ENCODE measurements around the gene ZNF622.
A peak's percentile ranks its signal among the peaks of the same experiment; 100 is the strongest.
"Not testable (repeated sequence)": the region's sequence is repeated elsewhere in the genome, so short reads cannot be mapped to it uniquely, and the experiment has no call there.

ZNF622 gene

DNA sequence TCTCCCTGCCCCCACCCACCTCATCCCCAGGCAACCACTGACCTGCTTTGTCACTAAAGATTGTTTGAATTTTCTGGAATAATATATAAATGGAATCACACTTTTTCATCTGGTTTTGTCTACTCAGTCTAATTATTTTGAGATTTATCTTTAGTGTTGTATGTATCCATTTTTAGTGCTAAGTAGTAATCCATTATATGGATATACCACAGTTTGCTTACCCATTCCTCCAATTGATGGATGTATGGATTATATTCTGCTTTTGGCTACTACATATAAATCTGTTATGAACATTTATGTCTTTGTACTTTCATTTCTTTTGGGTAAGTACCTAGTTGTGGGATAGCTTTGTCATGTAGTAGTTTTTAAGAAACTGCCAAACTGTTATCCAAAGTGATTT is 14.5 kb upstream of the ZNF622 start:
- DNase-seq: no peak

DNA sequence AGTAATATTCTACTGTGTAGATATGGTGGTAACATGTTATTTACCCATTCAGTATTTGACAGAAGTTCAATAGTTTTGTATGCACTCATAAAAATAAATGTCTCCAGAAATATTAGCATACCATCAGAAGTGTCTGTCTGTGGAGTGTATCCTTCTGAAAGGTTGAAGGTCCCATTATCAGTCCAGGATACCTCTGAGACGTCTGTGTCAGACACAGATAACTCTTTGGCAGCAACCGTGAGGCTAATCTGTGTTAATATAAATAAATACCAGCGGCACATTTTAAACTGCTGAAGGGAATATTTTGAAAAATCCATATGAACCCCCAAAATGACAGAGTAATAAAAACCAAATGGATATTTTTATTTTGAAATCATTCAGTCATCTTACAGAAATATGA is 11.9 kb upstream of the ZNF622 start:
- DNase-seq: no peak

DNA sequence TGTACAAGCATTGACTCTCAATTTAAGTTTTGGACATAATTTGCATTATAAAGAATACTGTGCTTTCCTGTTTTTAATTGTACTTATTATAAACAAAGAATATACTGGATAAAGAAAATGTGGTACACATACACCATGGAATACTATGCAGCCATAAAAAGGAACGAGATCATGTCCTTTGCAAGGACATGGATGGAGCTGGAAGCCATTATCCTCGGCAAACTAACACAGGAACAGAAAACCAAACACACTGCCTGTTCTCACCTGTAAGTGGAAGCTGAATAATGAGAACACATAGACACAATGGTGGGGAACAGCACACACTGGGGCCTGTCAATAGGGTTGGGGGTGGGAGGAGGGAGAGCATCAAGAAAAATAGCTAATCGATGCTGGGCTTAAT is 10.8 kb upstream of the ZNF622 start:
- DNase-seq: not testable (repeated sequence)

DNA sequence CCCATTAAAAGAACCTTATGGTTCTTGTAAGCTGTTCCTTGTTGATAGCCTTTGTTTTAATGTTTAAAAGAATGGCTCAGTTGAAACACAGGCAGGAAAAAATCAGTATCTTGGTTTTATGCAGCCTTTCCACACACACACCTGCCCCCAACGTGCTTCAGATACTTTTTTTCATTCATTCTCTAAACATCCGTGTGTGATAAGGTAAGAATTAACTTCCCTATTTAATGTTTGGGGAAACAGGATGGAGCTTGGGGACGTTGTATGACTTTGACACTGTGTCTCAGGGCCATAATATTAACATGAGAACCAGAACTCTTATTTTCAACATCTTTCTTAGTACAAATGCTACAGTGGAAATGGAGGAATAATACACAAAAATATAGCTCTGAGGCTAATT is 5.8 kb upstream of the ZNF622 start:
- no peak for DNase-seq

DNA sequence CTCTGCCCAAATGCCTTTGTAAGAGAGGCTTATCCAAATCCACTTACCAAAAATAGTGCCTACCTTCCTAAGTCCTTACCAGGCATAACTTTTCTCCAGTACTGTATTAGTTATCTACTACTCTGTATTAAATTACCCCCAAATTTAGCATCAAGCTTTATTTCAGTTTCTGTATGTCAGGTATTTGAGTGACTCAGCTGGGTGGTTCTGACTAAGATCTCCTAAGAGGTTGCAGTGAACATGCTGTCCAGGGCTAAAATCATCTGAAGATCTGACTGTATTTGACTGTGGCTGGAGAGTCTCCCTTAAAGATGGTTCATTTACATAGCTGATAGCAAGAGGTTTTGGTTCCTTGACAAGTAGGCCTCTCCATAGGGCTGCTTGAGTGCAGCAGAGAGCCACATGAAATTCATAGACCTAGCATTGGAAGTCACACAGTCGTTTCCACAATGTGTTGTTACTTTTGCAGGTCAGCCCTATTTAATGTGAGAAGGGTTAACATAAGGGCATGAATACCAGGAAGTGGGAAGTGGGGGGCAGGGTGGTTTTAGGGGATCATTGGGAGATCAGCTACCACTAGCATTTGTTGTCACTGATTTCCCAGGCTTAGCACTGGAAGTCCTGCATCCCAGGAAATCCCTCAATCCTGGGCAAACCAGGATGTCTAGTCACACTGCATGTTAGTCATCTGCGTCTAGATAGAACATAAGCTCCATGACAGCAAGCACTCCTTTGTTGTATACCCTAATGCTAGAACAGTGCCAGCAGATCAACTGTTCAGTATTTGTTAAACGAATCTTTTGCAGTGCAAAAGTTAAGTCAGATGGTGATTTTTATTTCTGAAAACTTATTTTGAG is 2.0 kb upstream of the ZNF622 start:
- no peak for DNase-seq

DNA sequence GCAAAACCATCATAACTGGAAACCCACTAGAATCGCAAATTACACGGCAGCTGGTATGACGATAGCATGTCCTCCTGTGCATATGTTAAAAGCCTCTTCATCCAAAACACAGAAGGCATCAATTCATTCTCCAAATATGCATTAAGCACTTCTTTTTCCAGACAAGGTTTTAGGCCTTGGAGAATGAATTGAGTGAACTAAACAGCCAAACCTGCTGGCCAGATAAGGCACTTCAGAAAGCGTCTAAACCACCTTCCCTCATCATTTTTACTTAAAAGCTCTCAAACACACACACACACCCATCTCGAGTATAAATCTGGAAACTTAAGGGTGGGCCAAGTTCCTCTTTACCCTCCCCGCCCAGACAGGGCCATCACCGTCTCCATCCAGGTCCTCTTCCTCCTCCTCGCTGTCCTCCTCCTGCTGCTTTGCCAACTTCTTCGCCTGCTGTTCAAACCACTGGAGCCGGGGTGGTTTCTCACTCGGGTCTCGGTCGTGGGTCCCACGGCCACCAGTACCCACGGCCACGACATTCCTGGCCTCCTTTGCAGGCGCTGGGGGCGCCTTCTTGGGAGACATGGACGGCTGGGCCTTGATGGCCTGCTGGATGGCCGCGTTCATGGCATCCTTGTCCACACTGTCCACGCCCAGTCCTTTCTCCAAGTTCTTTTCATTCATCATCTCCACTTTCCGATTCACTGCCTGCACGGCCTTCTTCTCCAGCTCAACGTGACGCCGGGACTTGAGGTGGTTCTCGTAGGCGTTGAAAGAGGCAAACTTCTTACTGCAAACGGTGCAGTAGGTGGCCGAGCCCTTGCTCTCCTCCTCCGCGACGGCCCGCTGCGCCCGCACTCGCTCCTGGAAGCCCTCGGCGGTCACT is 696 bp downstream of the ZNF622 start:
- no peak for DNase-seq

DNA sequence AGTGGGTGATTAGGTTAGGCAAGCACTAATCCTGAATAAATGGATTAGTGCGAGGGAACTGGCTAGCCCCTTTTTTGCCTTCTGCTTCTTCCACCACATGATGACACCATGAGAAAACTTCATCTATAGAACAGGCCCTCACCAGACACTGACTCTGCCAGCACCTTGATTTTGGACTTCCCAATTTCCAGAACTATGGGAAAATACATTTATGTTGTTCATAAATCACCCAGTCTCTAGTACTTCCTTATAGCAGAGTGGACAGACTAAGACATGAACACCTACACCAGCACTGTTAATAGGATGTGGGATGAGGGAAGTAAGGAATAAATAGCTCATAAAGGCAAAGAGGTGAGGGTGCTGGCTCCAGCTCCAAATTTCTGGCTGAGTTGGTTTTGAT is 1.4 kb downstream of the ZNF622 start:
- no peak for DNase-seq

DNA sequence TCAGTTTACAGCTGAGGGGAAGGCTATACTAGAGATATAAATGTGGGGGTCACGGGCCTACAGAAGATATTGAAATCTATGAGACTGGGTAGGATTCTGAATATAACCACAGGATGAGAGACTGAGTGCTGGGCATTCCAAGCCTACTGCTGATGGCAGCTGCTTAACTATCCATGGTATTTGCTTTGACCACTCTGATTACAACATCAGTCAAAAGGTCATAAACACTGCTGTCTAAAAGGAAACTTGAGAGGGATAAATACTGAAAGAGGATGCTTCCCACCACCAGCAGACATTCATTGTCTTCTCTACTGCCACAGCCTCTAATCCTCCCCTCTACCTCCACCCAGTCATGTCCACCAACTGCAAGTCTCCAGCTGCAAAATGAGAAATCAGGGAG is 3.8 kb downstream of the ZNF622 start:
- DNase-seq: no peak

DNA sequence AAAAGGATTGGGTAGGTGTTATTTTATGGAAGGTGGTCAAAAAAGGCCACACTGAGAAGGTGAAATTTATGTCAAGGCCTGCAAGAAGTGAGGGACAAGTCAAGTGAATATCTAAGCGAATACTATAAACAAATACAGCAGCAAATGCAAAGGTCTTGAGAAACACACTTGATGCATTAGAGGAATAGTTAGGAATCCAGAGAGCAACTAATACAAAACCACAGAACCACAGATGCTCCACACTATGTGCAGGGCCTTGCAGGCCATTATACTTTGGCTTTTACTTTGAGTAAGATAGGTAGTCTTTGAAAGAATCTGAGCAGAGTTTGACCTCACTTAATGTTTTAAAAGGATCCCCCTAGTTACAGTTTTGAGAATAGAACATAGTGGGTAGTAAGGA is 4.6 kb downstream of the ZNF622 start:
- no peak for DNase-seq

DNA sequence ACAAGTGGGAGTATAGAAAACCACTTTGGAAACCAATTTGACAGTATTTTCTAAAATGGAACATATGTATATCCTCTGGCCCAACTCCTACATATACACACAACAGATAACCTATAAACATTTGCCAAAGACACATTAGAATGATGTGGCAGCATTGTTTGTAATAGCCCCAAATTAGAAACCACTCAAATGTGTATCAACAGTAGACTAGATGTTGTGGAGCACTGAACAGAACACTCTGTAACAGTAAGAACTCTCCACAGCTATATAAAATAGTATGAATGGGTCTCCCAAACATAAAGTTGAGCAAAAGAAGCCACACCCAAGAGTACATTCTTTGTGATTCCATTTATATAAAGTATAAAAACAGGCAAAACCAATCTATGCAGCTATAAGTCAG is 6.1 kb downstream of the ZNF622 start:
- no peak for DNase-seq

DNA sequence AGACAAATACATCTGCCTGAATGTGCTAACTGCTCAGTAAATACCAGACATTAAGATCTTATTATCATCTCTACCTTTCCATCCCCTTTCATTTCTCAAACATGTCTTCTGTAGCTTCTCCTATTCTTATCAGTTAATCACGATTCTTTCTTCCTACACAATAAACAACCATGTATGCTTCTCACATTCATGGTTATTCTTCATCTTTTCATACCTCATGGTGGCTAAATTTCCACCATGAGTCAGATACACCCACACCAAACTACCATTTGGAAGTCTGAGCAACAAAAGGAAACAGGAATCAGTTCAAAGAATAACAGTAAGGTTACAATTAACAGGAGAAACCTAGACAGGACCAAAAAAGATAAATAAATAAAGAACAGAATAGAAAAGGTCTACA is 7.7 kb downstream of the ZNF622 start:
- no peak for DNase-seq

DNA sequence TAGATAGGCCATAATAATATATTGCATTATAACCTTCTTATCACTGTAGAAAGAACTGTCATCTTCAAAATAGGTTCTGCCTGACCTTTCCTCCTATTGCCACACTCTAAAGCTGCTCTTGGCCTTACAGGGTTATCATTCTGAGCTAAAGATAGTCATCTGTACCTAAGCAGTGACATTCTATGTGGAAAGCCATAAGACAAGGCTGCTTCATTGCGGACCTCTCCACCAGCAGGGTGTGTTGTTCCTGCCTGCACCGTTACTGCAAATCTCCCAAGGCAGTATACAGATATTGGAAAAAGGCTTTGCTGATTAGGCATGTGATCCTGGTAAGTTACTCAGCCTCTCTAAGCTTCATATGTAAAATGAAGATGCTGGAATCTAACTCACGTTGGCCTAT is 8.1 kb downstream of the ZNF622 start:
- DNase-seq: no peak

DNA sequence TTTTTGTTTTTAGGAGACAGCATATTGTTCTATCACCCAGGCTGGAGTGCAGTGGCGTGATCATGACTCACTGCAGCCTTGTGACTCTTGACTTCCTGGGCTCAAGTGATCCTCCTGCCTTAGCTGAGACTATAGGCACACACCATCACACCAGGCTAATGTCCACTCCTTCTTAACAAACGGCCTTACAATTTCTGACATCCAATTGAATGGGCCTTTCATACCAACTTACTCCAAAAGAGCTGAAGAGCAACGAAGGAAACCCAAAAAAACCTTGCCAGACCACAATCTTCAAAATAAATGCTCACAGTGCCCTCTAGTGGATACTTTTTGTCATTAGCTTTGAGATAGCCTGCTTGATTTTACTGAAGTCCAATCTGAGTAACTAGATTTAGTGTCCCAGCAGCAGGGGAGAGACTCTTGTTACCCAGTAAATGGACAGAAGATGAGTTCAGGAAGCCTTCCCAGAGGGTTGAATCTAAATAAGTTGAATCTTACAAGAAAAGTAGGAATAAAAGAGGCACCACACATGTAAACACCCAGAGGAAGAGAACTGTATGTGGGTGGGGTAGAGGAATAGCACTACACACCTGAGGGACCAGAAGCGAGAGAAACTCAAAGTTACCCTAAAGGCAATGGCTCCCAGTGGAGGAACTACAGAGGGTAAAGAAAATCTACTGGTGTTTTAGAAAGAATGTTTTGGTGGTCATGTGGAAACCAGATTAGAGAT is 9.3 kb downstream of the ZNF622 start:
- DNase-seq: peak; percentile 43

DNA sequence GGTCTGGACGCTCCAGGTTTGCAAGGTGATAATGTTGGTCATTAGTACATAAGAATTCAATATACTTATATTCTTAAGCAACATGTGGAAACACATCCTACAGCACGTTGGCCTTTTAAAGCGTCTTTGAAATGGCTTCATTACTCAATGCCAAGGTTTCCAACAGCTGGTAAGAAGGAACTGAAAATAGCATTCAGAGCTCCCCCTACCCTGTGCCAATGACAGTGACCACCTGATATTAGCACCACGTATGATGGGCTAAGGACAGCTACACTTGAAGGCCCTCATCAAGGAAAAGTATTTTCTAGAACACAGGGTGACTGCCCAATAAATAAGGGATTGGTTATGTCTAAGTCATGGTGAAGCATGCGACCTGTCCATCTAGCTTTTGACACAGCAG is 9.9 kb downstream of the ZNF622 start:
- no peak for DNase-seq

DNA sequence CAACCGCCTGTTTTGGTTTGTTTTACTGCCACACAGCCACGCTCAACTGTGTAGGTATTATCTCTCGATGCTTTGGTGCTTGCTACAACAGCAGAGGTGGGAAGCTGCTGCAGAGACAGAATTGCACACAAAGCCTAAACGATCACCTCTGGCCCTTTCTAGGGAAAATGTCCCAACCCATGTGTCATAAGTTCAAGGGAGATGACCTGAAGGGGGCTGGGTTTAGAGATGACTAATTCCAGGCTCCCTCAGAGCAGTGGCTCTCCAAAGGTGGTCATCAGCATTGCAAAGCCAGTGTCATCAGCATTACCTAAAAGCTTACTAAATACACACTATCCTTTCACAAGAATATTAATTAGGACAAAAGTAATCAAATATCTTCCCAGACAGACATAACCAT is 10.9 kb downstream of the ZNF622 start:
- no peak for DNase-seq

DNA sequence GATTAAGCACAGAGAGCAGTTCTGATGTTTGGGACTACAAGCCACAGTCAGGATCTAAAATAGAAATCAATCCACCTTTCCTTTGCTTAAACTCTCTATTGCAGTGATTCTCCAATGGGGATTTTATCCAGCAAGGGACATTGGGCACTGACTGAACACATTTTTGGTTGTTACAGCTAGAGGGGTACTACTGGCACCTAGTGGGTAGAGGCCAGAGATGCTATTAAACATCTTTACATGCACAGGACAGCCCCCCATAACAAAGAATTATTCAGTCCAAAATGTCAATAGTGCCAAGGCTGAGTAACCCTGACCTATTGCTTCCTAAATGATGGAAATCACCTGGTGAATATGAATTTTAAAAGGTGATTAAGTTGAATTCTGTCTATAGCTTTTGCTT is 12.0 kb downstream of the ZNF622 start:
- DNase-seq: no peak

DNA sequence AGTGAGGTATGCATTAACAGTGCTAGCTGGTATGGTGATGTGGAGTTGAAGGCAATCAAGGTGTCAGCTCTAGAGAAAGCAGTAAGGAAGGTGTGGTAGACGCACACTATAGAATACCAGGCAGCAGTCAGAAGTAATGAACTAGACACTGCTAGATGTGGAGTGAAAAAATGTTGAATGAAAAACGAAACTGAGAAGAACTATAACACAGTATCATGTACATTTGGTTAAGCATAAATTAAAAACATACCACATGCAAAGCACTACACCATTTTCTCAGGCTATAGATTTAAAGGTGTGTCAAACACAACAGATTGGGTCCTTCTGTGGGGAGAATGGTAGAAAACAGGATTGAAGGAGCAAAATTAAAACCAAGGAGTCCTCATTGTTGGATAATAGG is 15.4 kb downstream of the ZNF622 start:
- no peak for DNase-seq

DNA sequence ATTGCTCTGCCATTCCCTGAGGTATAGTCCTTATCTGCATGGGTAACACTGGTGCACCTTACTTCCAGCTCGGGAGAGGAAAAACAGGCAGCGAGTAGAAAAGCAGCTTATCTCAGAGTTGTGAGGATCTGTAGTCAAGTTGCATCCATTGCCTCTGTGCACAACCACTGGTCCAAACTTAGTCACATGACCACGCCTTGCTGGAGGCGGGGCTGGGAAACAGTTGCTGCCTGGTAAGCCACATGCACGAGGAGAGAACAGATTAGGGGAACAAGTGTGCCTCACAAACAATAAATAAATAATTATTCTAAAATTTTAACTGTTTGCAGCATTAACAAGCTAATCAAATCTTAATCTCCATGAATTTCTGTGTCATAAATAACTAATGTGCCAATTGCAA is 18.6 kb downstream of the ZNF622 start:
- DNase-seq: no peak

DNA sequence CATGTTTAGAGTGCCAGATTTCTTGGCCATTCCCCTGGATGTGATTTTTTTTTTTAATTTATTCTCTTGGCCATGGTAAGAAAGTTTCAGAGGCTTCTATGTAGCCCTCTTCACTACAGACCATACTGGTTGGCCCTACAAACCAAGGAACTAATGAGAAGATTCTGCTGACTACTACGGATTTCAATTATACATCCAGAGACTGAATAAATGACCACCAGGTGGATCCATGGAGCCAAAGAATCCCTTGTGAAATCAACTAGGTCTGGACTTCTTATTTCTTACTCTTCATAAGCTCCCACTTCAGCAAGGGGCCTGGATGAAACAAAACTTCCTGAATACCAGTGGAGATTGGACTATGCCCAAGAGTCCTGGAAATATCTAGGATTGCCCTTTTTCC is 27.6 kb downstream of the ZNF622 start:
- DNase-seq: no peak

DNA sequence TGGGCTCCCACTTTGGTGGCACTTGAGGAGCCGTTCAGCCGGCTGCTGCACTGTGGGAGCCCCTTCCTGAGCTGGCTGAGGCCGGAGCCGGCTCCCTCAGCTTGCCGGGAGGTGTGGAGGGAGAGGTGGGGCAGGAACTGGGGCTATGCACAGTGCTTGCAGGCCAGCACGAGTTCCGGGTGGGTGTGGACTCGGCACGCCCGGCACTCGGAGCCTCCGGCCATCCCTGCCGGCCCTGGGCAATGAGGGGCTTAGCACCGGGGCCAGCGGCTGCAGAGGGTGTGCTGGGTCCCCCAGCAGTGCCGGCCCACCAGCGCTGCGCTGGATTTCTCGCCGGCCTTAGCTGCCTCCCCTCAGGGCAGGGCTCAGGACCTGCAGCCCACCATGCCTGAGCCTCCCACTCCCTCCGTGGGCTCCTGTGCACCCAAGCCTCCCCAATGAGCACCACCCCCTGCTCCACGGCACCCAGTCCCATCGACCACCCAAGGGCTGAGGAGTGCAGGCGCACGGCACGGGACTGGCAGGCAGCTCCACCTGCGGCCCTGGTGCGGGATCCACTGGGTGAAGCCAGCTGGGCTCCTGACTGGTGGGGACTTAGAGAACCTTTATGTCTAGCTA is 29.4 kb downstream of the ZNF622 start:
- DNase-seq: not testable (repeated sequence)

DNA sequence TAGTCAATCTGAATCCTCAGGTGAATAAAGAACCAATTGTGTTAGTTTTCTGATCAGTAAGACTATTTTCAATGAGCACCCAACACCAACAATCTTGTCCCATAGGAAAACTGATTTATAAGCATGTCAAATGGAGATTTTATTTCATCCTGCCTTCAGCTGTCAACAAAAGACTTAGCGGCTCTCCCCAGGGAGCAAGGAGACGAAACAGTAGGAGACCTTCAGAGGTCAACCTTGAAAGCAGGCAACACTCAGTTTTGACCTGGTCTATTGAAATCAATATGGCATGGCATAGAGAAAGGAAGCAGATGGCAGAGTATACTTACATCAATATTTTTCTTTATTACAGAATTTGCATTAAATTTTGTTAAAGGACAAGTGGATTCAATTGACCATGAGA is 34.1 kb downstream of the ZNF622 start:
- no peak for DNase-seq

DNA sequence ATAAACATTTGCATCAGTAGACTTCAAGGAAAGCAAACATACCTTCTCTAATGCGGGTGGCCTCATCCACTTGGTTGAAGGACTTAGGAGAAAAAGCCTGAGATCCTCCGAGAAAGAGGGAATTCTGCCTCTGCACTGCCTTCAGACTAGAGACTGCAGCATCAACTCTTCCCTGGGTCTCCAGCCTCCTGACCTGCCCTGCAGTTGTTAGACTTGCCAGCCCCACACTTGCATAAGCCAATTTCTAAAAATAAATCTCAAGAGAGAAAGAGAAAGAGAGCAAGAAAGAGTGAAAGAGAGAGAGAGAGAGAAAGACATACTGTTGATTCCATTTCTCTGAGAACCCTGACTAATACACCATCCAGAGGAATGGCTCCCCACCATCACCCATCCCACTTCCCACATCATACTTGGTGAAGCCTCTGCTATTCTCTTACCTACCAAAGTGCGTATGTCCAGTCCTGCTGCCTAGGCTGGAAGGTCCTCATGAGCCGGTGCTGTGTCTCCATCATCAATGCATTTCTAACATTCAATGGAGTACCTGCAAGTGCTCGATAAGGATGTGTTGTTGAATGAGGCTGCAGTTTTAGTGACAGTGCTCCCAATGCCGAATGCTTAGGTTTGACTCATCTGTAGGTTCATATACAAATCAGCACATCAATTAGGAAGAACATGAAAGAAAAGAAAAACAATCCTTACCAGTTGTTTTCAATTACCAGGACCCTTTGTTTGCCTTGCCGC is 35.1 kb downstream of the ZNF622 start:
- DNase-seq: no peak
